Frontal cortex (tissue), 4 donors: ENCODE data around the gene MYO18B. TPM values are rescaled to one million over a fixed set of nuclear protein-coding genes. Genes with fewer than 3 reads are reported as not detected.
A peak's percentile ranks its signal among the peaks of the same experiment; 100 is the strongest.
"Not testable (repeated sequence)": the region's sequence is repeated elsewhere in the genome, so short reads cannot be mapped to it uniquely, and the experiment has no call there.

Source experiments
- DNase-seq, 2 donors: peaks; one replicate each; pipeline ENCODE4 v3.0.0; 2012; ENCODE audit warnings: low spot score in 2 of 2
- FAIRE-seq: peaks from 2 replicates; lab custom pipeline; 2012; peaks lifted over from hg19 to GRCh38; lab: Jason Lieb, UNC
- total RNA-seq: library from RNA; depleted of rRNA; stranded (reverse); fragments of >200 nt; gene quantifications from one replicate; pipeline ENCODE4 v1.2.3, GENCODE V29; 2014
- donor health status: control.
- donor health status: control.
- donor health status: control.

The MYO18B gene
- not detected for total RNA-seq

GRCh38 chr22:25741692-25742626 is at the start of gene MYO18B:
Gene MYO18B, plus strand, starts transcription at chr22:25742188. Its CDS starts 18,905 bp downstream, at chr22:25761093.
- DNase-seq (no peak), FAIRE-seq (no peak)

- FAIRE-seq = no peak
- no peak for DNase-seq
Measured at GRCh38 chr22:25692397-25693267, 49.4 kb upstream of the MYO18B start.

- FAIRE-seq (no peak), DNase-seq (no peak)
Measured at GRCh38 chr22:25693268-25693565, 48.8 kb upstream of the MYO18B start.

GRCh38 chr22:25694196-25694907 is 47.6 kb upstream of the MYO18B start:
- FAIRE-seq = no peak
- no peak for DNase-seq

GRCh38 chr22:25695146-25695545 is 46.8 kb upstream of the MYO18B start:
- FAIRE-seq = no peak
- DNase-seq = no peak

GRCh38 chr22:25696763-25697162 is 45.2 kb upstream of the MYO18B start:
- no peak for FAIRE-seq
- no peak for DNase-seq

GRCh38 chr22:25697181-25697664 is 44.8 kb upstream of the MYO18B start:
- DNase-seq = no peak
- no peak for FAIRE-seq

- DNase-seq (no peak), FAIRE-seq (no peak)
Measured at GRCh38 chr22:25697978-25698377, 44.0 kb upstream of the MYO18B start.

GRCh38 chr22:25698461-25698860 is 43.5 kb upstream of the MYO18B start:
- no peak for FAIRE-seq
- no peak for DNase-seq

GRCh38 chr22:25698978-25699377 is 43.0 kb upstream of the MYO18B start:
- no peak for DNase-seq
- FAIRE-seq = no peak

GRCh38 chr22:25701056-25701780 is 40.8 kb upstream of the MYO18B start:
- FAIRE-seq (no peak), DNase-seq (peak; percentile 22 to 36)

GRCh38 chr22:25702040-25702439 is 39.9 kb upstream of the MYO18B start:
- FAIRE-seq = peak; percentile 91

GRCh38 chr22:25702571-25703167 is 39.3 kb upstream of the MYO18B start:
- no peak for FAIRE-seq

More at GRCh38 chr22:25702040-25702439, 39.9 kb upstream of the MYO18B start:
- peak in 1 of 2 donors; percentile 4 for DNase-seq

GRCh38 chr22:25704701-25705100 is 37.3 kb upstream of the MYO18B start:
- FAIRE-seq (no peak), DNase-seq (no peak)

More at GRCh38 chr22:25702571-25703167, 39.3 kb upstream of the MYO18B start:
- DNase-seq = no peak

- no peak for FAIRE-seq
Measured at GRCh38 chr22:25706197-25706596, 35.8 kb upstream of the MYO18B start.

GRCh38 chr22:25708430-25708829 is 33.6 kb upstream of the MYO18B start:
- not testable (repeated sequence) for DNase-seq, FAIRE-seq

More at GRCh38 chr22:25706197-25706596, 35.8 kb upstream of the MYO18B start:
- no peak for DNase-seq

GRCh38 chr22:25709758-25710157 is 32.2 kb upstream of the MYO18B start:
- FAIRE-seq (no peak), DNase-seq (no peak)

- no peak for FAIRE-seq
- DNase-seq = no peak
Measured at GRCh38 chr22:25710501-25710900, 31.5 kb upstream of the MYO18B start.

- FAIRE-seq = no peak
- no peak for DNase-seq
Measured at GRCh38 chr22:25711491-25711890, 30.5 kb upstream of the MYO18B start.
